A549 (cell line): ENCODE results near the gene REG1A. TPM values are rescaled to one million over a fixed set of nuclear protein-coding genes. Genes with fewer than 3 reads are reported as not detected.

ENCODE experiments used
- ATAC-seq, 2 experiments: fragments of 200-7000 bp in 1 of 2; fragments of >200 bp in 1 of 2; cut with Nextera tagmentation in 1 of 2; cut with Tn5 transposase in 1 of 2; 3 replicates each; pipeline versions ENCODE4 v1.8.0 to v1.9.1; 2018 to 2020; ENCODE audit warnings: mild to moderate bottlenecking in 1 of 2, moderate library complexity in 1 of 2
- CTCF ChIA-PET: fragments of 300-600 bp; sonication (Branson Sonifier 250); formaldehyde crosslinking; extraction: SDS; loops from one replicate; lab custom pipeline; 2021; ENCODE audit warnings: antibody characterized with exemption, inconsistent platforms; lab: Yijun Ruan, JAX
- POLR2A ChIA-PET: fragments of 350-600 bp; formaldehyde crosslinking; extraction: SDS; loops from one replicate; lab custom pipeline; 2021; ENCODE audit warnings: antibody characterized with exemption, inconsistent platforms; lab: Yijun Ruan, JAX
- DNase-seq, 2 experiments: peaks; one replicate each; pipeline versions ENCODE4 v3.0.0 to v3.0.0-alpha.2; 2011 to 2016; ENCODE audit warnings: low read depth in 1 of 2, low spot score in 1 of 2
- FAIRE-seq: peaks from 2 replicates; lab custom pipeline; 2011; peaks lifted over from hg19 to GRCh38; lab: Jason Lieb, UNC
- H3K27ac ChIP-seq, 2 experiments: fragments of >200 bp; sonication (Bioruptor Twin); formaldehyde crosslinking; 3 replicates each; pipeline ENCODE4 v1.5.1; 2016 to 2017
- H3K4me1 ChIP-seq: fragments of >200 bp; sonication (Bioruptor Twin); formaldehyde crosslinking; 3 replicates; pipeline ENCODE4 v1.6.1; 2016
- H3K4me2 ChIP-seq: fragments of >200 bp; sonication (Bioruptor Twin); formaldehyde crosslinking; 3 replicates; pipeline ENCODE4 v1.6.1; 2016
- H3K4me3 ChIP-seq: fragments of >200 bp; sonication (Bioruptor Twin); formaldehyde crosslinking; 3 replicates; pipeline ENCODE4 v1.5.1; 2016
- H3K9me3 ChIP-seq: fragments of >200 bp; sonication (Bioruptor Twin); formaldehyde crosslinking; 3 replicates; pipeline ENCODE4 v1.6.1; 2016
- BHLHE40 ChIP-seq: IDR thresholded peaks from 2 replicates; pipeline ENCODE4 v1.6.1; 2012; ENCODE audit warnings: low read depth, low read length, inconsistent platforms
- CEBPB ChIP-seq, 2 experiments: fragments of >200 bp in 1 of 2; sonication (Bioruptor Twin) in 1 of 2; formaldehyde crosslinking in 1 of 2; IDR thresholded peaks; 2 replicates each; pipeline ENCODE4 v1.6.1; 2012 to 2016
- CHD2 ChIP-seq: fragments of 150-350 bp; IDR thresholded peaks from 2 replicates; pipeline ENCODE4 v1.6.1; 2014; ENCODE audit warnings: low read length; ENCODE audit not compliant: partially characterized antibody
- E2F6 ChIP-seq: IDR thresholded peaks from 2 replicates; pipeline ENCODE4 v1.6.1; 2012; ENCODE audit warnings: low read depth, borderline replicate concordance
- EHMT2 ChIP-seq: fragments of 200-600 bp; sonication (generic); IDR thresholded peaks from 2 replicates; pipeline ENCODE4 v1.6.1; 2016; ENCODE audit warnings: antibody characterized with exemption, low read depth, mild to moderate bottlenecking, moderate library complexity
- FOSL2 ChIP-seq, 2 experiments: fragments of 450-650 bp in 1 of 2; fragments of >200 bp in 1 of 2; sonication (Bioruptor Twin) in 1 of 2; formaldehyde crosslinking; IDR thresholded peaks; 2 replicates each; pipeline versions ENCODE4 v1.5.0 to v1.6.1; 2016 to 2020; ENCODE audit warnings: mild to moderate bottlenecking in 1 of 2, moderate library complexity in 1 of 2
- FOXS1 ChIP-seq: fragments of 250-450 bp; sonication (Bioruptor Pico); IDR thresholded peaks from 2 replicates; pipeline ENCODE4 v1.5.0; 2020; ENCODE audit warnings: mild to moderate bottlenecking, moderate library complexity
- HDAC2 ChIP-seq: fragments of 200-600 bp; sonication (generic); IDR thresholded peaks from 2 replicates; pipeline ENCODE4 v1.6.1; 2016
- HES2 ChIP-seq: fragments of >200 bp; sonication (Bioruptor Twin); formaldehyde crosslinking; IDR thresholded peaks from 2 replicates; pipeline ENCODE4 v1.6.1; 2016
- HOXB13 ChIP-seq: fragments of 250-450 bp; sonication (Bioruptor Pico); IDR thresholded peaks from 2 replicates; pipeline ENCODE4 v1.5.0; 2020; ENCODE audit warnings: low read depth, mild to moderate bottlenecking, moderate library complexity
- HOXB5 ChIP-seq: fragments of 250-450 bp; sonication (Bioruptor Pico); IDR thresholded peaks from 2 replicates; pipeline ENCODE4 v1.5.0; 2020; ENCODE audit warnings: mild to moderate bottlenecking, moderate library complexity
- JUN ChIP-seq, 2 experiments: fragments of >200 bp; sonication (Bioruptor Twin); formaldehyde crosslinking; IDR thresholded peaks; 2 replicates in 1 of 2; 3 replicates in 1 of 2; pipeline ENCODE4 v1.6.1; 2016 to 2017
- MAZ ChIP-seq: fragments of 150-350 bp; IDR thresholded peaks from 2 replicates; pipeline ENCODE4 v1.6.1; 2014; ENCODE audit warnings: antibody characterized with exemption, low read depth, low read length, borderline replicate concordance
- MYC ChIP-seq: IDR thresholded peaks from 2 replicates; pipeline ENCODE4 v1.6.1; 2012; ENCODE audit warnings: mild to moderate bottlenecking, inconsistent platforms, low read length, improper control_type of control experiment, borderline replicate concordance
- NFE2L2 ChIP-seq: fragments of 150-350 bp; conservative IDR thresholded peaks from 2 replicates; pipeline ENCODE4 v1.6.1; 2014; ENCODE audit warnings: low read length
- PHF8 ChIP-seq: fragments of 200-600 bp; sonication (generic); IDR thresholded peaks from 2 replicates; pipeline ENCODE4 v1.6.1; 2016; ENCODE audit warnings: low read depth, mild to moderate bottlenecking, antibody characterized with exemption, moderate library complexity, borderline replicate concordance
- RAD21 ChIP-seq, 2 experiments: fragments of >200 bp in 1 of 2; sonication (Bioruptor Twin) in 1 of 2; formaldehyde crosslinking in 1 of 2; IDR thresholded peaks in 1 of 2; conservative IDR thresholded peaks in 1 of 2; 2 replicates in 1 of 2; 3 replicates in 1 of 2; pipeline ENCODE4 v1.6.1; 2012 to 2018; ENCODE audit warnings: inconsistent platforms in 1 of 2
- RARB ChIP-seq: fragments of 250-450 bp; sonication (Bioruptor Pico); IDR thresholded peaks from 2 replicates; pipeline ENCODE4 v1.8.0; 2021; ENCODE audit warnings: mild to moderate bottlenecking, moderate library complexity
- ZC3H11A ChIP-seq: fragments of 450-650 bp; IDR thresholded peaks from 2 replicates; pipeline ENCODE4 v1.6.1; 2014; ENCODE audit warnings: antibody characterized with exemption, mild to moderate bottlenecking
- ZNF302 ChIP-seq: fragments of 250-450 bp; sonication (Bioruptor Pico); IDR thresholded peaks from 2 replicates; pipeline ENCODE4 v1.9.0; 2021; ENCODE audit warnings: inconsistent platforms, mild to moderate bottlenecking, moderate library complexity
- WGBS: methylation state at CpG from one replicate; pipeline ENCODE4 v1.1.6; 2017; ENCODE audit errors: missing lambda C conversion rate; 5-methylcytosine and 5-hydroxymethylcytosine counted together
- polyA minus RNA-seq: library from RNA; depleted of rRNA, polyadenylated mRNA; stranded (reverse); fragments of >200 nt; gene quantifications from 2 replicates; pipeline ENCODE4 v1.2.3, GENCODE V29; 2011; rRNA and poly(A)+ RNA removed
- polyA plus RNA-seq, 4 experiments: library from polyadenylated mRNA; depleted of rRNA in 3 of 4; stranded (reverse); fragments of >200 nt; fragmentation: RNase III in 1 of 4; extraction: RNeasy Plus Mini Kit Qiagen cat#74134 plus additional on column Dnase treatment in 1 of 4; gene quantifications; 2 replicates in 3 of 4; 3 replicates in 1 of 4; pipeline ENCODE4 v1.2.3, GENCODE V29; 2011 to 2017
- TF ChIP-seq, protein P1 (sequence below): fragments of 200-600 bp; sonication (generic); IDR thresholded peaks from 2 replicates; pipeline ENCODE4 v1.6.1; 2016; ENCODE audit warnings: antibody characterized with exemption, mild to moderate bottlenecking, moderate library complexity
- TF ChIP-seq, protein P2 (sequence below): fragments of 150-350 bp; IDR thresholded peaks from 2 replicates; pipeline ENCODE4 v1.6.1; 2014; ENCODE audit warnings: low read depth, mild to moderate bottlenecking, low read length

Gene REG1A, protein sequence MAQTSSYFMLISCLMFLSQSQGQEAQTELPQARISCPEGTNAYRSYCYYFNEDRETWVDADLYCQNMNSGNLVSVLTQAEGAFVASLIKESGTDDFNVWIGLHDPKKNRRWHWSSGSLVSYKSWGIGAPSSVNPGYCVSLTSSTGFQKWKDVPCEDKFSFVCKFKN
- 0.21 TPM in 1 of 2 replicates, not detected in the other for polyA plus RNA-seq (2011; rRNA removed)
- not detected in 2 replicates for polyA plus RNA-seq (2012; cell fraction: cytosol; rRNA removed)
- not detected in 2 replicates for polyA plus RNA-seq (2012; cell fraction: nucleus; rRNA removed)
- not detected in 3 replicates for polyA plus RNA-seq (2017; fragmentation: RNase III; extraction: RNeasy Plus Mini Kit Qiagen cat#74134 plus additional on column Dnase treatment)
- polyA minus RNA-seq, result not detected in 2 replicates

DNA sequence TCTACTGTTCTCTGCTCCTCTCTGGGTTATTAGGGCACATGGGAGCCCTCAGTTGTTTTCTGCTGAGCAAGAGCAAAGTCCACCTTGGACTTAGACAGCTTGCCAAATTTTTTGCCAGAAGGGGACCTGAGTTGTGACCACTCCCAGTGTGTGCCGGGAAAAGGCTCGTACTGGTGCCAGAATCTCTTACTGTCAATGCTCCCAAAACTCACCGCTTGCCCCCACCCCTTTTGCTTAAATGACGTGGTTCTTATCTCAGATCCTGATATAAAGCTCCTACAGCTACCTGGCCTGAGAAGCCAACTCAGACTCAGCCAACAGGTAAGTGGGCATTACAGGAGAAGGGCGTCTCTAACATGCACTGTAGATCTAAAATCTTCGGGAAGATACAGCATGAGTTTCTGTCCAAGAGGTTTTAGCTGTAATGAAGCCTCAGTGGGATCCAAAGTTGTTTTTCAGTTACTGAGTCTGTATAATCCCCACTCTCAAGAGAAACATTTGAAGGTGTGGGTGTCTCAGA, at the start of gene REG1A:
TSS of gene REG1A (plus strand) at position 295 of the 520 bp plus-strand sequence. CDS start 374 bp downstream, outside the sequence.
- no peak within 1 kb of the TSS for H3K27ac ChIP-seq
- H3K4me3 ChIP-seq, result no peak within 1 kb of the TSS
- ATAC-seq (no peak), FAIRE-seq (no peak), DNase-seq (no peak)
- 10% methylated on average over 6 of the region's 6 CpGs for WGBS
- no peak within 1 kb of the TSS for H3K4me2 ChIP-seq
- ChIA-PET POLR2A (no interaction called here), CTCF (interaction anchor here (0.6 kb wide), 1 partner anchor 13 kb away, joined by 3 read pairs; no protein-coding TSS in a partner anchor)
- TF ChIP-seq MAZ, result no peak
- no peak for TF ChIP-seq NFE2L2
- no peaks in the 10 kb centered on the region for H3K9me3 ChIP-seq
- H3K4me1 ChIP-seq, result no peaks in the 10 kb centered on the region

GRCh38 chr2:79071078-79071477, 49.2 kb upstream of the REG1A start:
- ChIA-PET POLR2A (no interaction called here), CTCF (no interaction called here)
- WGBS, result 12% methylated on average over 2 of the region's 2 CpGs
- no peaks in the 10 kb centered on the region for H3K4me1 ChIP-seq
- no peak overlapping the region for H3K4me3 ChIP-seq
- H3K27ac ChIP-seq, result no peak overlapping the region
- ATAC-seq (no peak), FAIRE-seq (no peak), DNase-seq (no peak)
- no peaks in the 10 kb centered on the region for H3K9me3 ChIP-seq
- no peak overlapping the region for H3K4me2 ChIP-seq
- no peak for TF ChIP-seq NFE2L2
- no peak for TF ChIP-seq RARB
- TF ChIP-seq CEBPB (IDR thresholded peaks at IDR 0.05), result no peak
- TF ChIP-seq ZC3H11A, result no peak
- TF ChIP-seq FOXS1 (CRISPR knock-in tag), result no peak
- no peak for TF ChIP-seq ZNF302
- no peak for TF ChIP-seq HDAC2
- no peak for TF ChIP-seq FOSL2 (IDR thresholded peaks at IDR 0.05)
- no peak for TF ChIP-seq FOSL2 (CRISPR knock-in tag; IDR thresholded peaks at IDR 0.05)
- TF ChIP-seq RAD21 (conservative IDR thresholded peaks at IDR 0.05 in 1 of 2, IDR thresholded peaks at IDR 0.05 in 1 of 2), result no peak
- TF ChIP-seq CHD2, result no peak
- TF ChIP-seq JUN (IDR thresholded peaks at IDR 0.05), result no peak
- TF ChIP-seq, all 56 proteins: peak for 0

DNA sequence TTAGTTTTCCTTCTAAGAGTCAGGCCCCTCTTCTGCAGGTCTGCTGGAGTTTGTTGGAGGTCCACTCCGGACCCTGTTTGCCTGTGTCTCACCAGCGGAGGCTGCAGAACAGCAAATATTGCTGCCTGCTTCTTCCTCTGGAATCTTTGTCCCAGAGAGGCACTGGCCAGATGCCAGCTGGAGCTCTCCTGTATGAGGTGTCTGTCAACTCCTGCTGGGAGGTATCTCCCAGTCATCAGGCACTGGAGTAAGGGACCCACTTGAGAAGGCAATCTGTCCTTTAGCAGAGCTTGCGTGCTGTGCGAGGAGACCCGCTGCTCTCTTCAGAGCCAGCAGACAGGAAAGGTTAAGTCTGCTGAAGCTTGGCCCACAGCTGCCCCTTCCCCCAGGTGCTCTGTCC, 37.3 kb upstream of the REG1A start:
- FAIRE-seq, result no peak
- ATAC-seq, result no peak
- H3K9me3 ChIP-seq, result no peaks in the 10 kb centered on the region
- no peak overlapping the region for H3K4me3 ChIP-seq
- no peak overlapping the region for H3K27ac ChIP-seq
- no peak for DNase-seq
- WGBS, result 10% methylated on average over 5 of the region's 5 CpGs
- H3K4me2 ChIP-seq, result no peak overlapping the region
- no peaks in the 10 kb centered on the region for H3K4me1 ChIP-seq
- TF ChIP-seq EHMT2 (no peak), BHLHE40 (no peak), HES2 (no peak), PHF8 (no peak), MYC (no peak), HOXB13 (CRISPR knock-in tag) (no peak), CEBPB (IDR thresholded peaks at IDR 0.05) (no peak), E2F6 (no peak), HOXB5 (CRISPR knock-in tag) (no peak)
- TF ChIP-seq, protein P1, sequence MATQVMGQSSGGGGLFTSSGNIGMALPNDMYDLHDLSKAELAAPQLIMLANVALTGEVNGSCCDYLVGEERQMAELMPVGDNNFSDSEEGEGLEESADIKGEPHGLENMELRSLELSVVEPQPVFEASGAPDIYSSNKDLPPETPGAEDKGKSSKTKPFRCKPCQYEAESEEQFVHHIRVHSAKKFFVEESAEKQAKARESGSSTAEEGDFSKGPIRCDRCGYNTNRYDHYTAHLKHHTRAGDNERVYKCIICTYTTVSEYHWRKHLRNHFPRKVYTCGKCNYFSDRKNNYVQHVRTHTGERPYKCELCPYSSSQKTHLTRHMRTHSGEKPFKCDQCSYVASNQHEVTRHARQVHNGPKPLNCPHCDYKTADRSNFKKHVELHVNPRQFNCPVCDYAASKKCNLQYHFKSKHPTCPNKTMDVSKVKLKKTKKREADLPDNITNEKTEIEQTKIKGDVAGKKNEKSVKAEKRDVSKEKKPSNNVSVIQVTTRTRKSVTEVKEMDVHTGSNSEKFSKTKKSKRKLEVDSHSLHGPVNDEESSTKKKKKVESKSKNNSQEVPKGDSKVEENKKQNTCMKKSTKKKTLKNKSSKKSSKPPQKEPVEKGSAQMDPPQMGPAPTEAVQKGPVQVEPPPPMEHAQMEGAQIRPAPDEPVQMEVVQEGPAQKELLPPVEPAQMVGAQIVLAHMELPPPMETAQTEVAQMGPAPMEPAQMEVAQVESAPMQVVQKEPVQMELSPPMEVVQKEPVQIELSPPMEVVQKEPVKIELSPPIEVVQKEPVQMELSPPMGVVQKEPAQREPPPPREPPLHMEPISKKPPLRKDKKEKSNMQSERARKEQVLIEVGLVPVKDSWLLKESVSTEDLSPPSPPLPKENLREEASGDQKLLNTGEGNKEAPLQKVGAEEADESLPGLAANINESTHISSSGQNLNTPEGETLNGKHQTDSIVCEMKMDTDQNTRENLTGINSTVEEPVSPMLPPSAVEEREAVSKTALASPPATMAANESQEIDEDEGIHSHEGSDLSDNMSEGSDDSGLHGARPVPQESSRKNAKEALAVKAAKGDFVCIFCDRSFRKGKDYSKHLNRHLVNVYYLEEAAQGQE, result no peak
- TF ChIP-seq, protein P2, sequence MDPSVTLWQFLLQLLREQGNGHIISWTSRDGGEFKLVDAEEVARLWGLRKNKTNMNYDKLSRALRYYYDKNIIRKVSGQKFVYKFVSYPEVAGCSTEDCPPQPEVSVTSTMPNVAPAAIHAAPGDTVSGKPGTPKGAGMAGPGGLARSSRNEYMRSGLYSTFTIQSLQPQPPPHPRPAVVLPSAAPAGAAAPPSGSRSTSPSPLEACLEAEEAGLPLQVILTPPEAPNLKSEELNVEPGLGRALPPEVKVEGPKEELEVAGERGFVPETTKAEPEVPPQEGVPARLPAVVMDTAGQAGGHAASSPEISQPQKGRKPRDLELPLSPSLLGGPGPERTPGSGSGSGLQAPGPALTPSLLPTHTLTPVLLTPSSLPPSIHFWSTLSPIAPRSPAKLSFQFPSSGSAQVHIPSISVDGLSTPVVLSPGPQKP, result no peak
- CTCF ChIA-PET, result no interaction called here
- POLR2A ChIA-PET, result no interaction called here
